Gastroesophageal sphincter (tissue), 4 donors: ENCODE results near the gene CERS3. TPM values are rescaled to one million over a fixed set of nuclear protein-coding genes. Genes with fewer than 3 reads are reported as not detected.

Experiments
- ATAC-seq: fragments of 150-250 bp; one replicate; pipeline ENCODE4 v1.9.1; 2016; ENCODE audit warnings: mild to moderate bottlenecking, moderate library complexity
- H3K27ac ChIP-seq, 4 donors: fragments of 200-600 bp; sonication (generic) in 3 of 4; 1 replicate in 3 of 4; 2 replicates in 1 of 4; pipeline ENCODE4 v1.5.1; 2016 to 2019
- H3K27me3 ChIP-seq: fragments of 200-600 bp; sonication (generic); one replicate; pipeline ENCODE4 v1.5.1; 2019
- H3K36me3 ChIP-seq, 2 donors: fragments of 200-600 bp; sonication (generic); one replicate each; pipeline ENCODE4 v1.5.1; 2019; ENCODE audit warnings: control low read depth in 1 of 2
- H3K4me1 ChIP-seq, 3 donors: fragments of 200-600 bp; sonication (generic); 1 replicate in 2 of 3; 2 replicates in 1 of 3; pipeline ENCODE4 v1.5.1; 2016 to 2019; ENCODE audit warnings: control low read depth in 2 of 3
- H3K4me3 ChIP-seq, 2 donors: fragments of 200-600 bp; sonication (generic); one replicate each; pipeline ENCODE4 v1.5.1; 2019; ENCODE audit warnings: mild to moderate bottlenecking in 1 of 2, moderate library complexity in 1 of 2
- H3K9me3 ChIP-seq, 3 donors: fragments of 200-600 bp; sonication (generic); one replicate each; pipeline ENCODE4 v1.5.1; 2017 to 2019; ENCODE audit warnings: control low read depth in 2 of 3
- CTCF ChIP-seq, 4 experiments: fragments of 200-600 bp in 2 of 4; fragments of 450-650 bp in 2 of 4; sonication (generic) in 1 of 4; IDR thresholded peaks; one replicate each; pipeline ENCODE4 v1.5.1; 2017 to 2019; ENCODE audit warnings: antibody characterized with exemption in 4 of 4, mild to moderate bottlenecking in 2 of 4, moderate library complexity in 2 of 4
- EP300 ChIP-seq: sonication (generic); formaldehyde crosslinking; IDR thresholded peaks from one replicate; pipeline ENCODE4 v1.6.1; 2017; ENCODE audit warnings: antibody characterized with exemption, mild to moderate bottlenecking
- POLR2A ChIP-seq, 2 donors: fragments of 450-650 bp; IDR thresholded peaks; one replicate each; pipeline ENCODE4 v1.6.1; 2017; ENCODE audit warnings: antibody characterized with exemption in 2 of 2, mild to moderate bottlenecking in 2 of 2, moderate library complexity in 1 of 2
- POLR2AphosphoS5 ChIP-seq: sonication (generic); formaldehyde crosslinking; IDR thresholded peaks from one replicate; pipeline ENCODE4 v1.6.1; 2017; ENCODE audit warnings: antibody characterized with exemption
- WGBS, 2 donors: methylation state at CpG; one replicate each; pipeline ENCODE4 v1.1.5; 2018; ENCODE audit warnings: low coverage in 1 of 2; 5-methylcytosine and 5-hydroxymethylcytosine counted together
- total RNA-seq, 4 donors: library from RNA; depleted of rRNA; stranded (reverse); fragments of >200 nt; gene quantifications; one replicate each; pipeline ENCODE4 v1.1.0, GENCODE V29; 2016

The CERS3 gene
- total RNA-seq, 4 donors from 2014 or later = 0.27 to 7.6 (median 1.1) TPM

GRCh38 chr15:100434561-100434960, 94.2 kb downstream of the CERS3 start:
- TF ChIP-seq CTCF (IDR thresholded peaks at IDR 0.05) (no peak), POLR2A (IDR thresholded peaks at IDR 0.05) (no peak), EP300 (no peak), POLR2AphosphoS5 (no peak)
- no peaks in the 10 kb centered on the region for H3K27me3 ChIP-seq
- H3K27ac ChIP-seq = no peak overlapping the region
- H3K4me1 ChIP-seq = peaks cover 0 to 9% (median 0%) of the 10 kb centered on the region in 3 donors
- no peaks in the 10 kb centered on the region for H3K9me3 ChIP-seq
- no peak overlapping the region for H3K4me3 ChIP-seq
- whole genome bisulfite sequencing, 2 donors = 70 to 76% methylated on average over 5 to 6 of the region's 6 CpGs
- ATAC-seq = no peak
- H3K36me3 ChIP-seq = no peaks in the 10 kb centered on the region

GRCh38 chr15:100434038-100434437, 94.7 kb downstream of the CERS3 start:
- H3K9me3 ChIP-seq = no peaks in the 10 kb centered on the region
- H3K4me3 ChIP-seq = no peak overlapping the region
- TF ChIP-seq POLR2AphosphoS5 (no peak), EP300 (no peak), CTCF (IDR thresholded peaks at IDR 0.05) (no peak), POLR2A (IDR thresholded peaks at IDR 0.05) (no peak)
- WGBS, 2 donors = 83% methylated on average over 2 of the region's 8 CpGs; no CpG with 5 or more reads in 1 of the 2 donors
- H3K4me1 ChIP-seq = peaks cover 0 to 7% (median 0%) of the 10 kb centered on the region in 3 donors
- no peaks in the 10 kb centered on the region for H3K27me3 ChIP-seq
- ATAC-seq = no peak
- H3K36me3 ChIP-seq = no peaks in the 10 kb centered on the region
- H3K27ac ChIP-seq = no peak overlapping the region

- Histone ChIP-seq H3K27me3 (no peaks in the 10 kb centered on the region), H3K36me3 (no peaks in the 10 kb centered on the region)
Observed at GRCh38 chr15:100433304-100433703, 95.4 kb downstream of the CERS3 start.

GRCh38 chr15:100430411-100430810, 98.3 kb downstream of the CERS3 start:
- 40 to 67% methylated on average over 1 of the region's 1 CpG for WGBS, 2 donors
- Histone ChIP-seq H3K36me3 (no peaks in the 10 kb centered on the region), H3K4me3 (no peak overlapping the region), H3K4me1 (no peaks in the 10 kb centered on the region), H3K27ac (no peak overlapping the region), H3K9me3 (no peaks in the 10 kb centered on the region), H3K27me3 (no peaks in the 10 kb centered on the region)
- no peak for TF ChIP-seq POLR2AphosphoS5
- TF ChIP-seq CTCF (IDR thresholded peaks at IDR 0.05) = no peak
- no peak for TF ChIP-seq EP300
- ATAC-seq = no peak

More at GRCh38 chr15:100433304-100433703, 95.4 kb downstream of the CERS3 start:
- Histone ChIP-seq H3K4me3 (no peak overlapping the region), H3K9me3 (no peaks in the 10 kb centered on the region), H3K27ac (no peak overlapping the region), H3K4me1 (no peaks in the 10 kb centered on the region)
- no peak for ATAC-seq
- TF ChIP-seq POLR2A (IDR thresholded peaks at IDR 0.05) (no peak), POLR2AphosphoS5 (no peak), CTCF (IDR thresholded peaks at IDR 0.05) (no peak), EP300 (no peak)
- WGBS, 2 donors = 94 to 100% methylated on average over 2 of the region's 2 CpGs

- peaks cover 0 to 12% (median 0%) of the 10 kb centered on the region in 3 donors for H3K9me3 ChIP-seq
- 81 to 82% methylated on average over 7 to 8 of the region's 8 CpGs for whole genome bisulfite sequencing, 2 donors
- no peaks in the 10 kb centered on the region for H3K4me1 ChIP-seq
- no peak for ATAC-seq
- H3K27me3 ChIP-seq = no peaks in the 10 kb centered on the region
- H3K4me3 ChIP-seq = no peak overlapping the region
- no peak overlapping the region for H3K27ac ChIP-seq
- TF ChIP-seq POLR2AphosphoS5 = no peak
- TF ChIP-seq POLR2A (IDR thresholded peaks at IDR 0.05) = no peak
- TF ChIP-seq CTCF (IDR thresholded peaks at IDR 0.05) = no peak
- TF ChIP-seq EP300 = no peak
- H3K36me3 ChIP-seq = peaks cover 0 to 6% of the 10 kb centered on the region in 2 donors
Observed at GRCh38 chr15:100429116-100429728, 99.5 kb downstream of the CERS3 start.
